ENCODE measurements around the gene SOX18. TPM values are rescaled to one million over a fixed set of nuclear protein-coding genes. Genes with fewer than 3 reads are reported as not detected.
A peak's percentile ranks its signal among the peaks of the same experiment; 100 is the strongest.

Gene SOX18
- total RNA-seq, 1 donor from 2014 or later = not detected

DNA sequence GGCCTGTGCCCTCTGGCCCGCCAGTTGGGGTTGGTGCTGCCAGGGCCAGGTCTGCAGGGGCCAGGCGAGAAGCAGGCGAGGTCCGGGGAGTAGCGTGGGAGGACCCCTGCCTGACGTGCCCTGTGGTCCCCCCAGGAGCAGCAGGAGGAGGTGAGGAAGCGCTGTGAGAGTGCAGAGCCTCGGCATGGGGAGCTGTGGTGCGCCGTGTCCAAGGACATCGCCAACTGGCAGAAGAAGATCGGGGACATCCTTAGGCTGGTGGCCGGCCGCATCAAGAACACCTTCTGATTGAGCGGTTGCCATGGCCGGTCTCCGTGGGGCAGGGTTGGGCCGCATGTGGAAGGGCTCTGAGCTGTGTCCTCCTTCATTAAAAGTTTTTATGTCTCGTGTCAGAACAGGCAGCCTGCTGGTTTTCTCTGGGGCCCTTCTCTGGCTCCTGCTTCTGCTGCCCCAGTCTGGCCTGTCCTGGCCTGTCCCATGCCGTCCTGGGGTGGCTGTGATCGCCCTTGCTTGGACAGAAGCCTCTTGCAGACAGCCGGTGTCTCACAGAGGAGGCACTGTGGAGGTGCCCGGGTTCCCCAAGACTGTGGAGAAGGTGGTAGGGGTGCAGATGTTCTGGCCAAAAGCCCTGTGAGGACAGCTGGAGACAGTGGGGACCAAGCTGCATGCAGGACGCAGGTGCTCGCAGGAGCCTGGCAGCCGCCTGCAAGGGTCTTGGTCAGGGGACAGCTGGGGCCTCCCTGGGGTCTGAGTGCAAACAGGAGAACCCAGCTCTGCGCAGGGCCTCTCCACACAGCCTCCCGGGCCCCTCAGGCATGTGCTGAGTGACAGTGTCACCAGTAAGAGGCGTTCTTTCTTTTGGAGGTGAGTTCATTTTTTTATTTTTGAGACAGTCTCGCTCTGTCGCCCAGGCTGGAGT lies 16.5 kb downstream of the SOX18 start:
- peaks cover 19% of the 10 kb centered on the region for H3K27me3 ChIP-seq
- peaks cover 11% of the 10 kb centered on the region for H3F3A ChIP-seq (ENCODE audit: low read depth)
- H3K9me3 ChIP-seq (ENCODE audit: low read depth) = no peaks in the 10 kb centered on the region
- no peak overlapping the region for H3K27ac Mint-ChIP-seq
- no peak overlapping the region for H3K4me3 ChIP-seq
- H3K4me3 Mint-ChIP-seq = no peak overlapping the region
- peaks cover 11% of the 10 kb centered on the region for H3K36me3 Mint-ChIP-seq
- TF ChIP-seq EZH2 (IDR thresholded peaks at IDR 0.05) = no peak
- no peak for TF ChIP-seq EZH2phosphoT487 (IDR thresholded peaks at IDR 0.05)
- TF ChIP-seq, protein P1, sequence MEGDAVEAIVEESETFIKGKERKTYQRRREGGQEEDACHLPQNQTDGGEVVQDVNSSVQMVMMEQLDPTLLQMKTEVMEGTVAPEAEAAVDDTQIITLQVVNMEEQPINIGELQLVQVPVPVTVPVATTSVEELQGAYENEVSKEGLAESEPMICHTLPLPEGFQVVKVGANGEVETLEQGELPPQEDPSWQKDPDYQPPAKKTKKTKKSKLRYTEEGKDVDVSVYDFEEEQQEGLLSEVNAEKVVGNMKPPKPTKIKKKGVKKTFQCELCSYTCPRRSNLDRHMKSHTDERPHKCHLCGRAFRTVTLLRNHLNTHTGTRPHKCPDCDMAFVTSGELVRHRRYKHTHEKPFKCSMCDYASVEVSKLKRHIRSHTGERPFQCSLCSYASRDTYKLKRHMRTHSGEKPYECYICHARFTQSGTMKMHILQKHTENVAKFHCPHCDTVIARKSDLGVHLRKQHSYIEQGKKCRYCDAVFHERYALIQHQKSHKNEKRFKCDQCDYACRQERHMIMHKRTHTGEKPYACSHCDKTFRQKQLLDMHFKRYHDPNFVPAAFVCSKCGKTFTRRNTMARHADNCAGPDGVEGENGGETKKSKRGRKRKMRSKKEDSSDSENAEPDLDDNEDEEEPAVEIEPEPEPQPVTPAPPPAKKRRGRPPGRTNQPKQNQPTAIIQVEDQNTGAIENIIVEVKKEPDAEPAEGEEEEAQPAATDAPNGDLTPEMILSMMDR (IDR thresholded peaks at IDR 0.05) = no peak
- no peaks in the 10 kb centered on the region for H3K79me2 ChIP-seq (ENCODE audit: low read depth)
- no peak overlapping the region for H3K9ac ChIP-seq
- H3K27ac ChIP-seq = no peak overlapping the region
- no peaks in the 10 kb centered on the region for H3K9me3 Mint-ChIP-seq
- peaks cover 19% of the 10 kb centered on the region for H3K4me1 ChIP-seq
- peaks cover 18% of the 10 kb centered on the region for H3K27me3 Mint-ChIP-seq (ENCODE audit: insufficient read depth, low read depth)
- H4K20me1 ChIP-seq (ENCODE audit: low read depth) = peaks cover 31% of the 10 kb centered on the region
- H3K36me3 ChIP-seq = no peaks in the 10 kb centered on the region
- no peak overlapping the region for H2AFZ ChIP-seq (replicated peaks)
- no peak overlapping the region for H3K4me2 ChIP-seq
- peaks cover 12% of the 10 kb centered on the region for H3K4me1 Mint-ChIP-seq
- no peak for DNase-seq (ENCODE audit: low spot score)

DNA sequence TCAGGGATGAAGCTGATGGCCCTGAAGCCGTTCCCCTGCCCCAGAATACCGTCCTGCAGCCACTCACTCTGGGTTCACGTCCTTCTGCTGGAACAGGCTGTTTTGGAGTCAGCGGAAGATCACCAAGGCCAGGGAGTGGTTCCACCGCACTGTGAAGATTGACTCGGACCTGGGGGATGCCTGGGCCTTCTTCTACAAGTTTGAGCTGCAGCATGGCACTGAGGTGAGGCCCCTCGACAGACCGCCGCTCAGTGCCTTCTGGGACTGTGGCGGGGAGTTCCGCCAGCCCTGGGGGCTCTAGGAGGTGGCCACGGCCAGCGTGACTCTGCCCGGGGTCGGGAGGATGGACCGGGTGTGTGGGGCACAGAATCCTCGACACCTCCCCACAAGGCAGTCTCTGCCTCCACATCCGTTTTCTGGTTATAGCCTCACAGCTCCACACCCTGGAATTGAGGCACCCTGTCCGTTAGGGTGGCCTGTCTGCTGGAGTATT lies 17.6 kb downstream of the SOX18 start:
- H3K36me3 Mint-ChIP-seq = peaks cover 14% of the 10 kb centered on the region
- H3K36me3 ChIP-seq = no peaks in the 10 kb centered on the region

DNA sequence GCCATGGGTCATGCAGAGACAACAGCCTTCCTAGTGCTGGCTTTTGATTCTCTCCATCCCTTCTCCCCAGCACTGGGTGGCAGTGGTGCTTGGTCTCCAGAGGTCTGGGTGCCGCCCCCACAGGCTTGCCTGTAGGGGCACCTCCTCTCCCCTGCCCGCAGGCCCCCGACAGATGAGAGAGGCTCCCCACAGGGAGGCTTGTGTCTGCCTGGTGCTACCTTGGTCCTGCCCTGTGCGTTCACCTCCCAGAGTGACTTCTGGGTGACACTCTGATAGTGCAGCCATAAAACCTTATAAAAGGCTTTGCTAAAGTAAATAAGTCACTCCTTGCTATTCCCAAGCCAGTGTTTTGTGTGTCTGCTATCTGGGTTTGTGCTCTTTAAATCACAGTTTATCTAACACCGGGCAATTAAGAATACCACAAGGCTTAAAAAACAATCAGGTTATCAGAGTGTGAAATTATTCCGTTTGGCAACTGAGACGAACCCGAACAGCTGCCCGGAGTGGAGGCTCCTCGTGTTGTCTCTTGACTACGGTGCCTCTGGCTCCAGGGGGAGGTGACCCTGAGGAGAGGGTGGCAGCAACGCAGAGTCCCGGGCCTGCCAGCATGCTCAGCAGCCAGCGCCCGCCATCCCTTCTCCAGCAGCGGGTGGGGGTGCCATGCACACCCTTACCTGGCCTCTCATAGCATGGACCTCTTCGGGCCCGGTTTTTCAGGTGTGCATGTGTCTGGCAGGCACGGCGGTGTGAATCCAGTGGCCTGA lies 18.9 kb downstream of the SOX18 start:
- Mint-ChIP-seq H3K4me3 (peak overlapping the region; percentile 41), H3K36me3 (peaks cover 16% of the 10 kb centered on the region)
- H3K36me3 ChIP-seq = no peaks in the 10 kb centered on the region

More for the DNA sequence above, 17.6 kb downstream of the SOX18 start:
- Histone ChIP-seq H4K20me1 (ENCODE audit: low read depth) (peaks cover 20% of the 10 kb centered on the region), H2AFZ (replicated peaks) (no peak overlapping the region), H3K9me3 (ENCODE audit: low read depth) (no peaks in the 10 kb centered on the region), H3K9ac (no peak overlapping the region), H3K79me2 (ENCODE audit: low read depth) (no peaks in the 10 kb centered on the region), H3K4me2 (no peak overlapping the region), H3F3A (ENCODE audit: low read depth) (peaks cover 8% of the 10 kb centered on the region), H3K4me1 (peaks cover 16% of the 10 kb centered on the region), H3K27ac (no peak overlapping the region), H3K27me3 (peaks cover 8% of the 10 kb centered on the region), H3K4me3 (no peak overlapping the region)
- Mint-ChIP-seq H3K27ac (no peak overlapping the region), H3K4me3 (no peak overlapping the region), H3K9me3 (no peaks in the 10 kb centered on the region), H3K27me3 (ENCODE audit: insufficient read depth, low read depth) (peaks cover 10% of the 10 kb centered on the region), H3K4me1 (peaks cover 10% of the 10 kb centered on the region)
- TF ChIP-seq EZH2 (IDR thresholded peaks at IDR 0.05) = no peak
- TF ChIP-seq, protein P1 (IDR thresholded peaks at IDR 0.05) = no peak
- no peak for TF ChIP-seq EZH2phosphoT487 (IDR thresholded peaks at IDR 0.05)
- DNase-seq (ENCODE audit: low spot score) = no peak

More for the DNA sequence above, 18.9 kb downstream of the SOX18 start:
- H3K4me1 Mint-ChIP-seq = peaks cover 5% of the 10 kb centered on the region
- no peaks in the 10 kb centered on the region for H3K27me3 ChIP-seq
- no peaks in the 10 kb centered on the region for H3K9me3 ChIP-seq (ENCODE audit: low read depth)
- no peaks in the 10 kb centered on the region for H3K79me2 ChIP-seq (ENCODE audit: low read depth)
- no peak overlapping the region for H3K27ac Mint-ChIP-seq
- no peak overlapping the region for H3K9ac ChIP-seq
- no peak overlapping the region for H2AFZ ChIP-seq (replicated peaks)
- H4K20me1 ChIP-seq (ENCODE audit: low read depth) = peaks cover 7% of the 10 kb centered on the region
- no peak overlapping the region for H3K4me3 ChIP-seq
- no peaks in the 10 kb centered on the region for H3K9me3 Mint-ChIP-seq
- H3K27me3 Mint-ChIP-seq (ENCODE audit: insufficient read depth, low read depth) = peaks cover 10% of the 10 kb centered on the region
- no peak overlapping the region for H3K4me2 ChIP-seq
- TF ChIP-seq EZH2phosphoT487 (IDR thresholded peaks at IDR 0.05) = no peak
- TF ChIP-seq, protein P1 (IDR thresholded peaks at IDR 0.05) = no peak
- no peak for TF ChIP-seq EZH2 (IDR thresholded peaks at IDR 0.05)
- no peak for DNase-seq (ENCODE audit: low spot score)
- H3K4me1 ChIP-seq = peaks cover 3% of the 10 kb centered on the region
- peaks cover 6% of the 10 kb centered on the region for H3F3A ChIP-seq (ENCODE audit: low read depth)
- no peak overlapping the region for H3K27ac ChIP-seq
